AG08396 (cell line): Measurements from ENCODE around the gene CHRNA4.
"Not testable (repeated sequence)": the region's sequence is repeated elsewhere in the genome, so short reads cannot be mapped to it uniquely, and the experiment has no call there.

Source experiments
- DNase-seq: peaks from one replicate; pipeline ENCODE4 v3.0.0; 2012; ENCODE audit warnings: low spot score, mixed read lengths

CHRNA4 gene

GRCh38 chr20:63308218-63308911 is 52.8 kb downstream of the CHRNA4 start:
- no peak for DNase-seq

- DNase-seq, result no peak
Observed at GRCh38 chr20:63307538-63308217, 53.5 kb downstream of the CHRNA4 start.

DNA sequence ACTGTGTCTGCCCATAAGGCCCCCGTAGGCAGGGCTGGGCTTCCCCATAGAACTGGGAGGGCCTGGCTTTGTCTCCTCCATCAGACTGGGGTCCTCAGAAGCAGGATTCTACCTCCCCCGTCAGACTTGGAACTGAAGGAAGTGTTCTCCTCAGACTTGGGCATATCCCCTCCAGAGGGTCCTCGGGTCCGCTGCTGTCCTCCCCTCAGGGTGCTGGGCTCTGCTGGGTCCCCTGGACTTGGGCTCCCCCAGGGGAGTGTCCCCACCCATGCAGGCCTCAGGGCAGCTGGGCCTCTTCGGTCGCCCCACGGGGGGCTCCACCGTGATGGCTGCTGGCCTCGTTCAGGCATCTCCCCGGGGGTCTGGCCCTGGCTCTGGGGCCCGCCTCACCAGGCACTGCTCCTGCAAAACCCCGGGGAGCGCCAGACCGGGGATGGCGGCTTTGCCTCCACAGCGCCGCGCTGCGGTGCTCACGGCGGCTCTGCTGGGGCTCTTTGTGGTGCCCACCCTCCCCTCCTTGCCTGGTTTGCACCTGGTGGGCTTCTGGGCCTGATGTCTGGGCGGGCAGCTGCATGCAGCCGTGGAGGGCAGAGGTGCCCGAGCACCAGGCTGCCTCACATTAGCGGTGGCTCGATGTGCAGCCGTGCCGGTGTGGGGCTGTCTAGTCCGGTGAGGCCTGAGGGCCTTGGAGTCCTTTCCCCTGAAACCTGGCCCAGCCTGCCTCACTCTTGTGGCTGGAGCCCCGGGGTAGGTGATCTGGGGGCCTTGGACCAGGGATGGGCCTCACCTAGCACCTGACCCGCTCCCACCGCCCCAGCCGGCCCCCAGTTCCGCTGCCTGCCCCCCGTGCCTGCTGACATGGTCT is 54.2 kb downstream of the CHRNA4 start:
- no peak for DNase-seq

GRCh38 chr20:63305933-63306672 is 55.0 kb downstream of the CHRNA4 start:
- DNase-seq, result not testable (repeated sequence)

DNA sequence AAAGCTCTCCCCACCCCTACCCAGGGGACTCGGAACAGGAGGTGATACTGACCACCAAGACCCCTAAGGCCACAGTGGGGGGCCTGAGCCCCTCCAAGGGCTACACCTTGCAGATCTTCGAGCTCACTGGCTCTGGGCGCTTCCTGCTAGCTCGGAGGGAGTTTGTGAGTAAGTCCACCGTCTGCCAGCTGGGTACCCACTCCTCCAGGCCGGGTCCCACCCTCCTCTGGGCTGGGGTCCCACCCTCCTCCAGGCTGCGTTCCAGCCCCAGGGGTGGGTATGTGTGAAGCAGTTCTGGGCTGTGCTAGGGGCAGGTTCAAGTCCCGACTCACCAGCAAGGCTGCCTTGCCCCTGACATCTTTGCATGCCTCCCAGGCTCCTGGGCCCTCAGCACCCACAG is 55.8 kb downstream of the CHRNA4 start:
- DNase-seq, result no peak

DNA sequence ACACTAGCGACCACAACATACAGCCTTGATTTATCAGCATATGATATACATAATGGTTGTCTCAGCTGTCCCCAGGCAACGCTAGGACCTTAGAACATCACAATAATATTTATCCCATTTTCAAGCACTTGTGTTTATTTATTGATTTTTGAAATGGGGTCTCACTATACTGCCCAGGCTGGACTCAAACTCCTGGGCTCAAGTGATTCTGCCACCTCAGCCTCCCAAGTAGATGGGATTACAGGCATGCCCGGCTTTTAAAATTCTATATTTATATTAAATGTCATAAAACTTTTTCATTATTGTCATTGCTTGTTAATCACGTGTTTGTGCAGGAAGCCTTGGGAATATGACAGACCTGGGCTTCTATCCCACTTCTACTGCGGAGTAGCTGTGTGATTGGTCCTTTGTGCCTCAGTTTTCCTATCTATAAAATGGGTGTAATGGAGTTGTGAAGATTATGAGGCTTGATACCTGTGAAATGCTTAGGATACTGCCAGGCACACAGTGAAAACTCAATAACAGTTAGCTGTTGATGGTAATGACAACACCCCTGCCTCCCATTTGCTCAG is 58.0 kb downstream of the CHRNA4 start:
- no peak for DNase-seq

- DNase-seq, result no peak
Observed at GRCh38 chr20:63301671-63302070, 59.5 kb downstream of the CHRNA4 start.

DNA sequence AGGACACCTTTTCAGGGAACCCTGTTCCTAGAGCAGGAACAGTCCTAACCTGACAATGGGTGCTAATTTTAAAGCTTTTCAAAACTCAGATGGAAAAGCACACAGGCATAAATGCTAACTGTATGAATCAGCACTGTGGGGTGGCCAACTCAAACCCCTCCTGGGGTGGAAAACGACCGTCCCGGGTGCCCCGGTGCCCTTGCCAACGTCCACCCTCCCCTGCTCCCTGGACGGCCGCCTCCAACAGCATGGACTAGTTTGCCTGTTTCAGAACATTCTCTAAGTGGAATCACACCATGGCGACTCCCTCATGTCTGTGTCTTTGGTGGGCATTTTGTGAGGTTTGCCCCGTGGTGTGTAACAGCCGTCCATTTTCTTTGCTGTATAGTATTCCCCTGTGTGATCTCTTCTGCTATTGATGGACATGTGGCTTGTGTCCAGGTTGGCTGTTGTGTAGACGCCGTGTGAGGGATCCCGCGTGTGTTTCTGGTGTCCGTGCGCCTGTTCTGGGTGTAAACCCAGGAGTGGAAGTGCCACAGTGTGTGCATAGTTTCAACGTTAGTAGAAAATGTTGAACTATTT is 62.3 kb downstream of the CHRNA4 start:
- DNase-seq, result no peak

DNA sequence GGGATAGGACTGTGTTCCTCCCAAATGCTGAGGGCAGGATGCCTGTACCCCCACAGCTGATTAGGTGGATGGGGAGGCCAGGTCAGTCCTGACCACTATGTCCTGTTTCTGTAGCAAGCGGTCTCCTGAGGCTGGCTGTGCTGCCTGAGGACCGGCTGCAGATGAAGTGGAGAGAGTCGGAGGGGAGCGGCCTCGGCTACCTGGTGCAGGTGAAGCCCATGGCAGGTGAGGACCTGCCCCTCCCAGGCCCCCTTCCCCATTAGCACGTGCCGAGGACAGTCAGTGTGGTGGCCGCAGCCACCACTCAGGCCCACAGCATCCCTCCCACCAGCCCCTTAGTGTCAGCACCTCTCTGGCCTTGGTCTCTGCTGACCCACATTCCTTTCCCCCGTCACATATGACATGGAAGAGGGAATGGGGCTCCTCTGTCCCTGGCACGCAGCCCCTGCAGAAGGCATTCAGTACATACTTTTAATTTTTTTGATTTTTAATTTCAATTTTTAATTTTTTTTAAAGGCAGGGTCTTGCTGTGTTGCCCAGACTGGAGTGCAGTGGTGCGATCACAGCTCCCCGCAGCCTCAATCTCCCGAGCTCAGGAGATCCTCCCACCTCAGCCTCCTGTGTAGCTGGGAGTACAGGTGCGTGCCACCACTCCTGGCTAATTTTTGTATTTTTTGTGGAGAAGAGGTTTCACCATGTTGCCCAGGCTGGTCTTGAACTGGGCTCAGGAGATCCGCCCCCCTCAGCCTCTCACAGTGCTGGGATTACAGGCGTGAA is 63.2 kb downstream of the CHRNA4 start:
- no peak for DNase-seq

DNA sequence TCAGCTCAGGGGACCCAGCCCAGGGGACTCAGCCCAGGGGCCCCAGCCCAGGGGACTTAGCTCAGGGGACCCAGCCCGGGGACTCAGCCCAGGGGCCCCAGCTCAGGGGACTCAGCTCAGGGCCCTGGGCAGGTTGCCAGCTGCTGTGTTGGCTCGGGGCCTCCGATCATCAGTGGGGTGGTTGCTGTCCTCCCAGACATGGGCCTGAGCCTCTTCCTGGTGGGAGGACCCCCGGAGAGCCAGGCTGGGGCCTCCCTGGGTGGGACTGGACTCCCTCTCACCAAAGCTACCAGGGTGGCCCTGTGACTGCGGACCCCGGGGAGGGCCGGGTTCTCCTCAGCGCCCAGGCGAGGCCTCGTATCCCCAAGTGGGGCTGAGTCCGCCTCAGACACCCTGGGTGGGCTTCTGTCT is 63.8 kb downstream of the CHRNA4 start:
- no peak for DNase-seq

DNA sequence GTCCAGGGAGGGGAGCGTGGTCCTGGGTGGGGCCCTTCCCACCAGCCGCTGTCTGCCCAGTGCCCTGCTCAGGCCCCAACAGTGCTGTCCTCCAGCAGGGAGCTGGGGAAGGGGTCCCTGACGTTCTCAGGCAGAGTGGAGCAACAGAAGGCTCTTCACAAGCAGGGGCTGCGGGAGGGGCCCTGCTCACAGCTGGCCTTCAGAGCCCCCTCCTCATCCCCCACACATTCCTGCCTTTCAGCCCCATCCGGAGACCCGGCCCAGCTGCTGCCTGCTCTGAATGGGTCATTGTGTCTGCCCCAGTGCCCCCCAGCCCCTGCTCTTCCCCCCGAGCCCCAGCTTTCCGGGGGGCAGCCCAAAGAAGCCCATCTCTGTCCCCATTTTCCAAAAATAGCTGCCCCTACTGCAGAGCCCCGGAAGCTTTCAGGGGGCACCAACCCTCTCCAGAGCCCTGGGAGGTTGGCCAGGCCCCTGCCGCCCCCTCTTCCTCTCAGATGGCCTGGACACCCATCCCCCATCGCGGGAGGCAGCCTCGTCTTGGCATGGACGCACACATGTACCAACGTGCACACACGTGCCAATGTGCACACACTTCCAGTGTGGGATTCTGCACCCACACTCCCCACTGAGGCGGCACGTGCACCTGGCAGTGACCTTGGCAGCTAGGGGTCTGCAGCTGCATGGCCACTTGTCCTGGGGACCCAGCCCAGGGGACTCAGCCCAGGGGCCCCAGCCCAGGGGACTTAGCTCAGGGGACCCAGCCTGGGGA is 64.4 kb downstream of the CHRNA4 start:
- DNase-seq, result no peak

DNA sequence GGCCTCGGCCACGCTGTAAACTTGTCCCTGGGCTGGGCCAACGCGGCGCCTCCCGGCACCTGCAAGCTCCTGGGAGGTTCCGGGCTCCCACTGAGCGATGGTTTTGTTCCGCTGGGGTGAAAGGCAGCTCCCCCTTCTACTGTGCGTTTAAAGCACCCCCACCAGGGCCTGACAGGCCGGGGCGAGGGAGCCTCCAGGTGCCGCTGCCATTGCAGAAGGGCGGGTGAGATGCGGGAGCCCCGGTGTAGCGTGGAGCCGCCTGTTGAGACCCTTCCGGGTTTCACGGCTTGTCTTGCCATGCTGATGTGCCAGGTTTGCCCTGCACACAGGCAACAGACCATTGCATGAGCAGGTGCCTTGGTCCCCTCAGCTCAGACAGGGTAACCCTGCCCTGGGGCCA is 65.3 kb downstream of the CHRNA4 start:
- no peak for DNase-seq

DNA sequence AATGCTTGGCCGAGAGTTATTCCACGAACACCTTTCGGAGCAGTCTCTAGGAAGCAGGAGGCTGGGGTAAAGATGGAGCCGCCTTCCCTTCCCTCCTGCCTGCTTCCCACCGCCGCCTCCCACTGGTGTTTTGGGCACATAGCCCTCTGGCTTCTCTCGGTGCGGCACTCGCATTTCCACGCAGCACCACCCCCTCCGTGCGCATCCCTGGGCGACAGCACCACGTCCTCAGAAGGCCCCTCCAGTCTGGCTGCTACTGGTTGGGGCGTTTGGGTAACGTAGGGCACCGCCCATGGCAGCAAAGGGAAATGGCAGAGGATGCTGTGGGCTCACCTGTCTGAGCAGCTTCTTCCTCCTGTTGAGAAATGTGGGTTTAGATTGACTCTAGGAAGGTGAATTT is 65.7 kb downstream of the CHRNA4 start:
- no peak for DNase-seq

DNA sequence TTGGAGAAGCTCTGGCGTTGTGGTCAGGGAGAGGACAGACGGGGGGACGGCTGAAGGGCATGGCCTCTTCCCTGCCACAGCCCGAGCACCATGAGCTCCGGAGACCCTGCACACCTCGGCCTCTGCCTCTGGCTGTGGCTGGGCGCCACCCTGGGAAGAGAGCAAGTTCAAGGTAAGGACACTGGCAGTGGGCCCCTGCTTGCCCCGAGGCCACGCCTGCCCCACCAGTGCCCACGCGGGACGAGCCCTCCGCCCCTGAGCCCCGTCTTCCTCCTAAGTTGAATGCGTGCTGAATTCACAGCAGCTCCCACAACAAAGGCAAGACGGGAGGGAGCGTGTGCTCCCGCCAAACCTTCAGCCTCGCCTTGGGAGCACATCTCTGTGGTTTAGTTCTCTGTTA is 66.1 kb downstream of the CHRNA4 start:
- DNase-seq, result no peak

DNA sequence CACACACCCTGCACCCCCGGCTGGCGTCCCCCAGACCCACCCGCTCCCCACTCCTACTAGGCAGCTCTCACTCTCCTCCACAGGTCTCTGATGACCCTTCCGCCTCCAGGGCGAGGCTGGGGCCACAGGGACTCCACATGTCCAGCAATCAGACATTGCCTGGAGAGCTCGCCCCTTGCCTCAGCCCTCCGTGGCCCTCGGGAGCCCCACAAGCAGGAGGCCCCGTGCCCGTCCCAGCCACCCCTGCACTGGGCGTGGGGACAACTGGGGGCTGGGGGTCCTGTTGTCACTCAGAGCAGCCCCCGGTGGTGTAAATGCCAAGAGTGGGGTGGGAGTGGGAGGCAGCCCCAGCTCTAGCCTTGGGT is 66.6 kb downstream of the CHRNA4 start:
- DNase-seq, result no peak

DNA sequence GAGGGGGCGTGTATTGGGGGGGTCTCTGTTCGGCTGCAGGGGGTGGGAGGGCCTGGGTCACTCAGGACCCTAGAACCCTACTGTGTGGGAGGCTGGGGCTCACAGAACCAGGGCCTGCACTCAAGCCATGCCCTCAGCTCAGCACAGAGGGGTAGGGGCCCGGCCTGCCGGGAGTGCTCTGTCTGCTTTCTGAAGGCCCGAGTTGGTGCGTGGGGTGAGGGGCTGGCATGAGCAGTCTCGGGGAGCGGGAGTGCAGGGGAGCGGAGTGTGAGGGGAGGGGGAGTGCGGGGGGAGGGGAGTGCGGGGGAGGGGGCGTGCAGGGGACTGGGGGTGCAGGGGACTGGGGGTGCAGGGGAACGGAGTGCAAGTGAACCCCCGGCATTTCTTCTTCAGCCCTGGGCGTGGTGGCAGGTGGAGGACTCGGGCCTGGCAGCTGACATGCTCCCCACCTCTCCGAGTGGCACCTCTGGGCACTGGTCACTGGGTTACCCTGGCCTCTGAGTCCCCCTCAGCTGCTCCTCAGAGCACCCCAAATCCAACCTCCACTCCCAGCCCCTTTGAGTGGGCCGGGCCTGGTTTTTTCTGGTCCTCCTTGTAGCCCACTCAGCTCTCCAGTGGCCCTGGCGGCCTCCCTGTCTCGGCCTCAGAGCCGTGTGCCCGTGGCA is 67.1 kb downstream of the CHRNA4 start:
- no peak for DNase-seq

- DNase-seq, result no peak
Observed at GRCh38 chr20:63293456-63293855, 67.7 kb downstream of the CHRNA4 start.
